Motor neuron (in vitro differentiated cells): Measurements from ENCODE around the gene LRMDA. TPM values are rescaled to one million over a fixed set of nuclear protein-coding genes. Genes with fewer than 3 reads are reported as not detected.

Source experiments
- ATAC-seq, 8 experiments: fragments of 200-7000 bp; cut with Tn5 transposase; replicated peaks in 6 of 8; 2 replicates each; pipeline ENCODE4 v1.8.0; 2021; ENCODE audit warnings: mild to moderate bottlenecking in 8 of 8, moderate library complexity in 8 of 8
- H3K27ac ChIP-seq, 2 donors: fragments of 250-450 bp; sonication (Bioruptor Pico); 2 replicates each; pipeline ENCODE4 v1.9.0; 2021; ENCODE audit warnings: antibody characterized with exemption in 2 of 2, mild to moderate bottlenecking in 2 of 2, moderate library complexity in 1 of 2
- H3K4me1 ChIP-seq, 2 donors: fragments of 250-450 bp; sonication (Bioruptor Pico); replicated peaks in 1 of 2; 2 replicates each; pipeline ENCODE4 v1.6.1; 2021; ENCODE audit warnings: antibody characterized with exemption in 2 of 2, mild to moderate bottlenecking in 2 of 2, moderate library complexity in 1 of 2
- H3K4me3 ChIP-seq, 5 donors: fragments of 250-450 bp; sonication (Bioruptor Pico); 2 replicates each; pipeline ENCODE4 v1.9.0; 2021; ENCODE audit warnings: antibody characterized with exemption in 5 of 5, mild to moderate bottlenecking in 5 of 5, moderate library complexity in 4 of 5
- WGBS, 10 experiments: fragments of 450-650 bp; shearing (Covaris generic); methylation state at CpG; one replicate each; pipeline ENCODE4 v1.0.0; 2022; 5-methylcytosine and 5-hydroxymethylcytosine counted together
- in situ Hi-C, 9 experiments: fragments of 400-800 bp; cut with MboI; loops; one replicate each; pipeline ENCODE4 v1.15.0; 2021; ENCODE audit warnings: low sequenced_read_pairs in 9 of 9, low pct_unique_long_range_greater_than_20kb in 2 of 9; ENCODE audit not compliant: unreplicated experiment in 9 of 9
- total RNA-seq, 8 experiments: library from RNA; unstranded; fragments of 300-600 nt; gene quantifications; 2 replicates each; pipeline versions ENCODE4 v1.2.3 to v1.2.4, GENCODE V29; 2022

LRMDA gene
- total RNA-seq, 8 experiments from 2014 or later, result 0.85 to 5.4 (median 2.2) TPM; not detected in 1

DNA sequence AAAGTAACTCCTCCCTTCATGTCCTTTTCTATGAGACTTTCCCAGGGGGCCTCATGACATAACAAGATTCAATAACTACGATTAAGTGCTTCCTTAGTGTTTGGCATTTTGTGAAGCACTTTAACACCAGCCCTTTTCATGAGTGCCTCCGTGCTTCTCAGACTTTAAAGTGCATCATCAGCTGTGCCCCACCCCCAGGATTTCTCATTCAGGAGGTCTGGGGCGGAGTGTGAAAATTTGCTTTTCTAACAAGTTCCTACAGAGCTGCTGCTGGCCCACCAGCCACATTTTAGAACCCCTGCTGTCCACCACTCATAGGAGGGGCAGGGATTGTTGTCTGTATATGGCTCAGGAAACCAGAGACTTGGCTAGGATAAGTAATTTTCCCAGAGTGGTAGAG is 445.3 kb downstream of the LRMDA start:
- 5 to 71% (median 42%) methylated on average over 1 to 3 of the region's 3 CpGs; no CpG with 5 or more reads in 1 of the 10 experiments for WGBS, 10 experiments

DNA sequence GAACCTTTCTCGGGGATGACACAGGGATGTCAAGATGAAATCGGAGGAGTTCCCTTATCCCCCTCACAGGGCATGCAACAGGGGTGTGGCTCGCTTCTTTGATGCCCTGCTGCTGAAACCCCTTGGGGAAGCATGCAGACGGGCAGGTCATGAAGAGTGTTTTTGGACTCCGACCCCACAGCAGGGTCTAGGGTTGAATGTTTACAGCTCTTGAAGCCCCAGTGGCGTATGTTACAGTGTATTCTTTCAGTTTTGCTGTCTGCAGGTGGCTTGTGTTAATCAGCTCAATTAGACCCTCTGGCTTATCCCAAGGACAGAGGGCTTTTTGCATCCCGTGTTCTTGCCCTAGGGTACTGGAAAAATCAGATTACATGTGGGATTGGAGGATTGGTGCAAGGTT is 446.5 kb downstream of the LRMDA start:
- ATAC-seq, result no peak
- Histone ChIP-seq H3K27ac (no peak overlapping the region), H3K4me1 (peaks cover 24 to 36% of the 10 kb centered on the region in 2 donors), H3K4me3 (no peak overlapping the region)
- WGBS, 10 experiments, result 50 to 100% (median 92%) methylated on average over 1 to 4 of the region's 7 CpGs; no CpG with 5 or more reads in 4 of the 10 experiments
- in situ Hi-C loops, result no loop called here

More for the DNA sequence above, 445.3 kb downstream of the LRMDA start:
- no peak for ATAC-seq
- in situ Hi-C loops, result no loop called here
- Histone ChIP-seq H3K27ac (no peak overlapping the region), H3K4me1 (peaks cover 20 to 29% of the 10 kb centered on the region in 2 donors), H3K4me3 (no peak overlapping the region)

GRCh38 chr10:75878586-75878985 is 447.2 kb downstream of the LRMDA start:
- no peak for ATAC-seq

DNA sequence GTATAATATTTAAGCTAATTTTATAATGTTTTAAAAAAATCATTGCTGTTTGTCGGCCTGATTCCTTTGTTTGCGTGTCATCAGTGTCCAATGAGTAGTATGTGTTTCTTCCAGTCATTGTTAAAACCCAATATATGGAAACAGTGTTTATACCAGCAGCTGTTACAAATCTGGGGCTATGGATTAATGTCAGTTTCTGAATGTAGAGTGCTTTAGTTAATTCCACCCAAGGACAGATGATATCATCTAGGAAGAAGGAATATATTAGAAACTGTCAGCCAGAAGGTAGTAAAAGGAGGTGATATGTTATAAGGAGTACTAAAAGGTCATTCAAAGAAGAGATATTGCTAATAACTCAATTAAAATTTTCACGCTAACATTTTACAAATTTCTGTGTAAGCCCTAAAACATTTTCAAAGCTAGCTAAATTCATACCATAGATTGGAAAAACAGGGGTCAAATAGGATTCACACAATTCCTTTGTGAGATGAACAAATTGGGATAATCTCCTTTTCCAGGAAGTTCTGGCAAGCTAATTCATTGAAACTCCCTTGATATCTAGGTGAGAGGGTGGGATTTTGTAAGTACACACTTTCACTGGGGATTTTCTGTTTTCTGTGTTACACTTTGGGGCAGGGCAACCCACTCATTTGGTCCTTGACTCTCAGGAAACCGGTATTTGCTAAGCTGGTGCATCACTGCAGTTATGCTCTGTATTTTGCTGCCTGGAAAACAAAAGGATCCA is 448.8 kb downstream of the LRMDA start:
- in situ Hi-C loops, result no loop called here
- ATAC-seq, result peak in 5 of 8 experiments; percentile 65 to 79 (median 74)
- 37 to 91% (median 65%) methylated on average over 1 to 4 of the region's 4 CpGs for WGBS, 10 experiments
- H3K4me3 ChIP-seq, result no peak overlapping the region
- peaks cover 41 to 54% of the 10 kb centered on the region in 2 donors for H3K4me1 ChIP-seq
- H3K27ac ChIP-seq, result peak overlapping the region in 1 of 2 donors; percentile 62

More at GRCh38 chr10:75878586-75878985, 447.2 kb downstream of the LRMDA start:
- Histone ChIP-seq H3K4me3 (no peak overlapping the region), H3K4me1 (peaks cover 32 to 43% of the 10 kb centered on the region in 2 donors), H3K27ac (no peak overlapping the region)
- in situ Hi-C loops, result no loop called here
- WGBS, 10 experiments, result 100% methylated on average over 1 of the region's 2 CpGs; no CpG with 5 or more reads in 8 of the 10 experiments

DNA sequence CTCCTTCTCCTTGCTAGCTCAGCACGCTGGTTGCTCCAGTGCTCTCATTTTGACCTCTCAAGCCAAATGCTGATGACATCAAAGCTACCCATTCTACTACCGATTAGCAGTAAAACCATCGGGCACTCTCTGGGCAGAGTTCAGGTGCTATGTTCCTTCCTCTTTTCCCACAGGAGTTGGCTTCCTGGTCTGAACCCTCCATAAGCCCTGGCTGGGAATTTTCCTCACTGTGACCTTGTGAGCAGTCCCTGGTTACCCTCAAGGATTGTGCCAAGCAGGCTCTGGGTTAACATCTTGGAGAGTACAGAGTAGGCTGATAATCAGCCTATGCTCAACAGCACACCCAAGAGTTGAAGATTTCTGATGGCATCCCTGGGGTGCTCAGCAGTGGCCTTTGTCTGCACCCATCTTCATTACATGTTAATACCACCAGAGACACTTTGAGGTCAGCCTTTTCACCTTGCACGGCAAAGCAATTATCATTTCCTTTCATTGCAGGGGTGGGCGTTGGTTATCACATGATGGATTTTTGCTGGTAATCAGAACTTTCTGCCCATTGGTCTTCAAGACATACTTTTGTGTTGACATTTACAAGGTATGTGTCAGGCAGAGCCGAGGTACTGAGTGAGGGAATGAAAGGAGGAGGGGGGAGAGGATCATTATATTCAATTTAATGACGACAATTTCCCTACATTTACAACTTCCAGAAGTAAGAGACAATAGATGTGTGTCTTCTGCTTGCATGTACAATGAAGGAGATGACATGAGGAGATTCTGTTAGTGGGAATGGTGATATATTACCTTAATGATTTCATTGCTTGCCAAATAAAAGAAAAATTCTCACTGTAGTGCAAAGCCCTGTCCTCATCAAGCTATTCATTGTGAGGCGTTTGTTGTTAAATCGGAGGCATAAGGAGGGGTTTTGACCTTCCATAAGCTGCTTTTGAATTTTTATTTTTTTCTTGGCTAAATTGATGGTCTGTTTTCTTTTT is 452.0 kb downstream of the LRMDA start:
- H3K4me1 ChIP-seq, result peaks cover 38 to 61% of the 10 kb centered on the region in 2 donors
- in situ Hi-C loops, result no loop called here
- ATAC-seq, result peak in 5 of 8 experiments; percentile 9 to 70 (median 63)
- H3K27ac ChIP-seq, result peak overlapping the region in 1 of 2 donors; percentile 58
- no peak overlapping the region for H3K4me3 ChIP-seq
- 10 to 73% (median 61%) methylated on average over 2 to 6 of the region's 9 CpGs; no CpG with 5 or more reads in 1 of the 10 experiments for WGBS, 10 experiments

- 40 to 96% (median 73%) methylated on average over 2 to 4 of the region's 5 CpGs; no CpG with 5 or more reads in 6 of the 10 experiments for WGBS, 10 experiments
- Histone ChIP-seq H3K4me1 (peaks cover 33 to 55% of the 10 kb centered on the region in 2 donors), H3K4me3 (no peak overlapping the region), H3K27ac (no peak overlapping the region)
- in situ Hi-C loops, result no loop called here
- ATAC-seq, result no peak
Observed at GRCh38 chr10:75884808-75885207, 453.4 kb downstream of the LRMDA start.

DNA sequence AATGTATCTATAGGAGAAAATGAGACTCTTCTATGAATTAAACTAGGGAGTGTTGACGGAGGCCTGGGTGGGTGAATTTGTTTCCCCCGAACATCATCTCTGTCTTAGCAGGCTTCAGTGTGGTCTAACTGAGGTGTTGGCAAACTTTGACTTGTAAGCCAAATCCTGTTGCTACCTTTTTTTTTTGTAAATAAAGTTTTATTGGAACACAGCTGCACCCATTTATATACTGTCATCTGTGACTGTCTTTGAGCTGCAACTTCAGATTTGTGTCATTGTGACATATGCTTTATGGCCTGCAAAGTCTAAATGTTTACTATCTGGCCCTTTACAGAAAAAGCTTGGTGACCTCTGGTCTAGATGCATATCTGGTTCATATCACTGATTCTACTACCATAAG is 455.9 kb downstream of the LRMDA start:
- H3K4me3 ChIP-seq, result no peak overlapping the region
- in situ Hi-C loops, result no loop called here
- 70 to 100% (median 100%) methylated on average over 1 to 2 of the region's 2 CpGs; no CpG with 5 or more reads in 2 of the 10 experiments for WGBS, 10 experiments
- peaks cover 25 to 39% of the 10 kb centered on the region in 2 donors for H3K4me1 ChIP-seq
- no peak overlapping the region for H3K27ac ChIP-seq
- ATAC-seq, result no peak

- no peak overlapping the region for H3K4me3 ChIP-seq
- 40 to 90% (median 73%) methylated on average over 1 to 11 of the region's 11 CpGs for WGBS, 10 experiments
- H3K27ac ChIP-seq, result no peak overlapping the region
- H3K4me1 ChIP-seq, result peaks cover 18 to 32% of the 10 kb centered on the region in 2 donors
- in situ Hi-C loops, result no loop called here
- ATAC-seq, result peak in 2 of 8 experiments; percentile 27 to 42
Observed at GRCh38 chr10:75887992-75888680, 456.7 kb downstream of the LRMDA start.

DNA sequence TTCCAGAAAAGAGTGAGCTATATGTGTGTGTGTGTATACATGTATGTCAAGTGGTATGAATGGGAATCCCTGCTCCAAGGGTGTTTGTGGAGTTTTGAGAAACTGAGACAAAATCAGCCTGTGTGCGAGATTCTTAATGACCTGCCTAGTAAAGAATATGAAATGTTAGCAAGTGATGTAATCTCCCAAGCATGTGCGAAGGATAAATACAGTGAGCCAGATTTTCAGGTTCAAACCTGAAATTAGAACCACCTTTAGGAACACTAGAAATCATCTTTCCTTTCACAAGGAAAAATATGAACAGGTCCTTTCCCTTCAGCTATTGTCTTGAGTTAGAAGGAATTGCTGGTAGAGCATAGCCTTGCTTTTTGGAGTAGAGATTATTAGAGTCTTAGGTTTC is 457.6 kb downstream of the LRMDA start:
- WGBS, 10 experiments, result 64 to 100% (median 89%) methylated on average over 1 to 2 of the region's 2 CpGs
- no peak overlapping the region for H3K4me3 ChIP-seq
- no peak overlapping the region for H3K27ac ChIP-seq
- peaks cover 9 to 22% of the 10 kb centered on the region in 2 donors for H3K4me1 ChIP-seq
- no peak for ATAC-seq
- in situ Hi-C loops, result no loop called here

DNA sequence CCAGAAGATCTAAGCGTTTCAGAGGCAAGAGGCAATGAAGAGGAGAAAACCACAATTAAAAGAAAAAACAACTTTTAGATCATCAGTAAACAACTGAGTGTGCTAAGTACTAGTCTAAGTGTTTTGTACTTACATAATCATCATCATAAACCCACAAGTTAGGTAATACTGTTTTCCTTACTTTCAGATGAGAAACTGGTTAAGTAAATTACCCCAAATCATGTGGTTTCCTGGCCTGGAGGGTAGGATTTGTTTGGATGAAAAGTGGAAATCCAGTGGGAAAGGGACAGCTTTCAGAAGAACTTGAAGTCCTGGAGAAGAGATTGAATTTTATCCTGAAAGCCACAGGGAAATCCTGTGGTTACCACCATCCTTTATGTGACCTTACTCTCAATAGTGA is 463.3 kb downstream of the LRMDA start:
- H3K27ac ChIP-seq, result no peak overlapping the region
- peaks cover 0 to 9% of the 10 kb centered on the region in 2 donors for H3K4me1 ChIP-seq
- in situ Hi-C loops, result no loop called here
- WGBS, 10 experiments, result 67 to 100% (median 100%) methylated on average over 1 of the region's 1 CpG; no CpG with 5 or more reads in 5 of the 10 experiments
- ATAC-seq, result no peak
- H3K4me3 ChIP-seq, result no peak overlapping the region

DNA sequence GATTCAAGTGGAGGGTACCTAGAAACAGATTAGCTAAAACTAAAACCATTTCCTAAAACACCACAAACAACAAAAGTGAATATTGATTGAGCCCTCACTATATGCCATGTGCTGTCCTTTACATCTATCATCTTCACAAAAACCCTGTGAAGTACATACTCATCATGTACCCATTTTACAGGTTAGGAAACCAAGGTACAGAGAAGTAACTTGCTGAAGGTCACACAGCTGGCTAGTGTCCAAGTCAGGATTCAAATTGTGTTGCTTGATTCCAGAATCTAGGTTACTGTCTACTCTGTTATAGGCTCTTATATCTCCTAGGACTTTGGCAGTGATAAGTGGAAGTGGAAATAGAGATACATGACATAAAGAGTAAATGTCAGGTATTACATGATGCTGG is 463.8 kb downstream of the LRMDA start:
- H3K4me1 ChIP-seq, result peaks cover 0 to 9% of the 10 kb centered on the region in 2 donors
- no peak overlapping the region for H3K4me3 ChIP-seq
- in situ Hi-C loops, result no loop called here
- no peak overlapping the region for H3K27ac ChIP-seq
- ATAC-seq, result no peak

DNA sequence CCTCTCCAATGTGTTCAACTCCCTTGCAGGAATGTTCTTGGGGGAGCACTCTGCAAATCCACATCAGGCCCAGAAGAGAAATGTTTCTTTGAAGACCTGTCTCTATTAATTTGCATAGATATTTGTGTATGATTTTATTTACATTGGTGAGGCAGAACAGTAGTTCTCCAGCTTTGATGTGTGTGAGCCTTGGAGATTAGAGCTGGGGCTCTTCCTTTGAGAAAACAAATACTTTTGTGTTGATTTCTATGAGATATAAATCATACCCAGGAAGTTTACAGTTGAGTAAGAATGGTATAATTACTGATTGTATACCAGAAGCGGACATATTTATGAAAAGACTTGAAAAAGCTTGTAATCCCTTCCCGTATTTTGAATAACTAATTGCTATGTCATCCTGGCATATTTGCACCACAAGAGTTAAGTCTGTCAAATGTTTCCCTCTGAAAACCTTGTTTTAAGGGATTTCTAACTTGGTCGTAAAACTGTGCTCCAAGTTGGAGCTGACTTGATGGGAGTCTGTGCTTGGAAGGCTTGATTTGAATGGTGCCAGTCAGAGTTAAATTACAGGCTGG is 468.5 kb downstream of the LRMDA start:
- no peak for ATAC-seq
- no peak overlapping the region for H3K27ac ChIP-seq
- H3K4me1 ChIP-seq, result peaks cover 37 to 53% of the 10 kb centered on the region in 2 donors
- in situ Hi-C loops, result loop anchor here in 3 of 9 experiments (25.0 kb wide), 2 partner anchors 488 to 513 kb away; partner anchors contain the start of gene ZNF503 (in 1 of the 3)
- H3K4me3 ChIP-seq, result no peak overlapping the region
- WGBS, 10 experiments, result 36 to 100% (median 88%) methylated on average over 1 to 3 of the region's 3 CpGs
